ENCODE data around the gene CD200. TPM values are rescaled to one million over a fixed set of nuclear protein-coding genes. Genes with fewer than 3 reads are reported as not detected.

The CD200 gene
- total RNA-seq, 2 donors from 2014 or later: 7.7 to 17.7 TPM

DNA sequence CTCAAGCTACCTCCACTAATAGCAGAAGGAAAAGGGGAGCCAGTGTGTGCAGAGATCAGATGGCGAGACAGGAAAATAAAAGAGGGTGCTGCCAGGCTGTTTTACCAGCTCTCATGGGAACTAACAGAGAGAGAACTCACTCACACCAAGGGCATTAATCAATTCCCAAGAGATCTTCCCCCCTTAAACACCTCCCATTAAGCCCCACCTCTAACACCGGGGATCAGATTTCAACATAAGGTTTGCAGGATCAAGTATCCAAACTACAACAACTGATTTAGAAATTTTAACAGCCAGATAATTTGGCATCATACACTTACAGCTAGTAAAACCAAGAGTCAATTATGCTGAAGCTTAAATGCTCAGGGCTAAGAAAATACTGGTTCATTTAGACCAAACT is 18.9 kb downstream of the CD200 start:
- DNase-seq (ENCODE audit: low spot score): no peak
- intact Hi-C loops (cut with DNase I): no loop called here

DNA sequence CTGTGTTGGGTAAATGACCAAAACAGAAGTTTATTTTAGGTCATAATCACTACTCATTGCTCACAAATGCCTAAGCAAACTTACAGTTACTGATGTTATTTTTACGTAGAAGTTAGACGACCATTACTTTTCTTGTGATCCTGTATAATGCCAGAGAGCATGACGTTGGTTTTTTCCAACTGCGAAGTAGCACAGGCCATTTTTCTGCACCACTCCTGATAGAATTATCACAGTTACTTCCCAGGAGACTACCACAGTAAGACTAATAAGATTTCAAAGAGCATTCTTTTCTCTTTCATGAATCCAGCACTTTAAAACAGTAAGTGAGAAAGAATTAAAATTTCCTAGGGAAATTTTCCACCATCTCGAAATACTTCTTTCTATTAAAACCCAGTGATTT is 19.8 kb downstream of the CD200 start:
- DNase-seq (ENCODE audit: low spot score): no peak
- intact Hi-C loops (cut with DNase I): no loop called here

DNA sequence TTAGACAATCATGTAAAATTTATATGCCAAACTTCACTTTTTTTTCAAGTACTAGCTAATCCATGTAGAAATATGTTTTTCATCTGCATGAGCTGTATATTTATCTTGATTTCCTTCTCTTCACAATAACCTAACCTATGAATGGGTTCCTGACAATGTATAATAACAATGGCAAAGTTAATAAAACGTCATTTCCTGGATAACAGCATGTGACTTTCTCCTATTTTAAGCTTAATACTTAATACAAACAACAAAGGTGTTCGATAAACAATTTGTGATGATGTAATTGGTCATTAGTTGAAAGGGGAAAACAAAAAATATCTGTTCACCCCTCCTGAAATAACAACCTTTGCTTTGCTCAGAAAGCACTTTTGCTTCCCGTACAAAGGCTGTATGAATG is 20.4 kb downstream of the CD200 start:
- intact Hi-C loops (cut with DNase I): no loop called here
- no peak for DNase-seq (ENCODE audit: low spot score)

DNA sequence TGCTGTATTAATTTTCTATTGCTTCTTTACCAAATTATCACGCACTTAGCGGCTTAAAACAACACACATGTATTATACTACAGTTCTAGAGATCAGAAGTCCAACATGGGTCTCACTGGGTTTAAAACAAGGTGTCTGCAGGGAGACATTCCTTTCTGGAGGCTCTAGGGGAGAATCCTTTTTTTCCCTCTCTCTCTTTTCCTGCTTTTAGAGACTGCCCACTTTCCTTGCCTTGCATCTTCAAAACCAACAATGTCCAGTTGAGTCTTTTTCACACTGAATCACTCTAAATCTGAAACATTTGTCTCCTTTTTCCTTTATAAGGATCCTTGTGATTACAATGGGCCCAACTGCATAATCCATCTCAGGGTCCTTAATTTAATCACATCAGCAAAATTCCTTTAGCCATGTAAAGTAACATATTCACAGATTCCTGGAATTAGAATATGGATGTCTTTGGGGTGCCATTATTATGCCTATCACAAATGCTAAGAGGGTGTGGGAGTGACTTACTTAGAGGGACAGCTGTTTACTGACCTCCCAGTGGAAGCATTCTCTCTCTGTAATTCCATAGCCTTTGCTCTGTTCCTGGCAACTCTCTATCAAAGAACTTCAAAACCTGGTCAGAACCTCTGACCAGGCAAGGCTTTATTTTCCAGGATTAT is 21.8 kb downstream of the CD200 start:
- DNase-seq (ENCODE audit: low spot score): no peak
- intact Hi-C loops (cut with DNase I): no loop called here

DNA sequence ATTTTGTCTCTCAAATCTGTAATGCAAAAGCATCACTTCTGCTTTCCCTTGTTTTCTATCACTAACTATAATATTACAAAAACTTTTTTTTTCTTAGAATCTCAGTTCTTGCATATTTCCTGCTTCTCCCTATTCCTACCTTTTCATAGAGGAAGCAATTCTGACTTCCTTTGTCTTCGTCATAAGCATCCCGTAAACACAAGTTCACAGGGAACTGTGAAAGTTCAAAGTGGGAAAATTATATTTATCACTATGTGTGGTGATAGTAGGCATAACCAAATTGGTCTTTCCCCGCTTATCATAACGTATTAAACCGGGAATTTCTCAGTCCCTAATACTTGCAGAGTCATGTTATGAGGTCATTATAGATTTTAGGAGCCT is 22.3 kb downstream of the CD200 start:
- intact Hi-C loops (cut with DNase I): no loop called here
- DNase-seq (ENCODE audit: low spot score): no peak

DNA sequence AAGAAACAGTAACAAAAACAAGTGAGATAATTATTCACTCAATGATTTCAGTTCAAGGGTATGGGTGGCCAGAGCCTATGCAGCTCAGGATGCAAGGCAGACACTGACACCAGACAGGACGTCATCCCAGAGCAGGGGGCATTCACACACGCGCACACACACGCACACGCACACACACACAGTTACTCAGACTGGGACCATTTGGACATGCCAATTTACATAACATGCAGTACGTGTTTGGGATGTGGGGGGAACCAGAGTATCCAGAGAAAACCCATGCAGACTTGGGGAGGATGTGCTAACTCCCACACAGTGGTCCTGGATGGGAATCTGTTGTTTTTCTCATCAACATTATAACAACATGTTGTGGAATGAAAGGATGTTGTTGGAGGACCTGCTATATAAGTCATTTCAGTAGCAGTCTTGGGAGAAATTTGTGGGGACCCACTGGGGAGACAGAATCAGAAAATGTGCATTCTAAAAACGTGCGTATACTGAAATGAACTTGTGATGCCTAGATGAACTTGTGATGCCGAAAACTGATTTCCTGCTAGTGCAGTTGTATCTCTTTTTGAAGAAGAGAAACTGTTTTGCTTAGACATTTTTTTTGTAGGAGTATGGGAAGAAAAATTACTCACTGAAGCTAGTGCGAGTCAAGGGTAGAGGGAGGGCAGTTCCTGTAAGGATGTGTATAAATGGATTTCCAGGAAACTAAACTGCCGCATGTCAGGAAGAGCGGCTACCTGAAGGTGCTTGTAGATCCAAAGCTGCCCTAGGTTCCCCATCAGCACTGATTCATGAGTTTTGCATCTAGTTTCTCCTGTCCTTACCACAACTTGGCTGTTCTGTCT is 25.2 kb downstream of the CD200 start:
- intact Hi-C loops (cut with DNase I): no loop called here
- no peak for DNase-seq (ENCODE audit: low spot score)

DNA sequence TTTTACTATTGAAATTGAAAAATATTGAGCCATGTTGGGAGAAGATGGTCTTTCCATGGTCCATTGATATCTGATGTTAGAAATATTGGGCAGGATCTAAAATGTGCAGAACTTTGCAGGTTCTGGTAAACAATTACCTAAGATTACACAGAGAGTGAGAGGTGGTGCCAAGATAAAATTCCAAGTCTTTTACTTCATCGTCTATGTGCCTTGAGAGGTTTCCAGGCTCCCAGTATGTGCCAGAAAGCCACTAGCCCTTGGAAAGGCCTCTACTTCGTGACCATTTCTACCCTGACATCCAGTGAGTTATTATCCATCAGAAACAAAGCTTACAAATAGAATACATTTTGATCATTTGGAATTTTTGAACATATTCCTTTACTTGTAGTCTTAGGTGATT is 27.6 kb downstream of the CD200 start:
- intact Hi-C loops (cut with DNase I): no loop called here
- DNase-seq (ENCODE audit: low spot score): no peak

DNA sequence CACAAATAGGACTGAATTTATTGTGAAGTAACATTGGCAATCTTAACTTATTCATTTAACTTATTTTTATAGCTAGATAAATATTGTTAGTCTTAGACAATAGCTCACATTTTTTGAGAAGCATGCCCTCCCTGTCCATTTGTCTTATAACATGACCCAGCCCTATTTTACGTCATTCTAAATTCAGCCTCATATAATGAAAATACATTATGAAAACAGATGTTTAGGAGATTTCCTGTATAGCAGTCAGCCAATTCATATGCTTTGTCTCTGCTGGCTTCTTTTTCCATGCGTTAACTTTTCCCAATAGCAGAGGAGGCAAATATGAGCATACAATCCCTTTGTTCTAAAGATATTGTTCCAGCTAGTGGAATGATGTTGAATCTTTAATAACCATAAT is 29.3 kb downstream of the CD200 start:
- no peak for DNase-seq (ENCODE audit: low spot score)
- intact Hi-C loops (cut with DNase I): no loop called here

DNA sequence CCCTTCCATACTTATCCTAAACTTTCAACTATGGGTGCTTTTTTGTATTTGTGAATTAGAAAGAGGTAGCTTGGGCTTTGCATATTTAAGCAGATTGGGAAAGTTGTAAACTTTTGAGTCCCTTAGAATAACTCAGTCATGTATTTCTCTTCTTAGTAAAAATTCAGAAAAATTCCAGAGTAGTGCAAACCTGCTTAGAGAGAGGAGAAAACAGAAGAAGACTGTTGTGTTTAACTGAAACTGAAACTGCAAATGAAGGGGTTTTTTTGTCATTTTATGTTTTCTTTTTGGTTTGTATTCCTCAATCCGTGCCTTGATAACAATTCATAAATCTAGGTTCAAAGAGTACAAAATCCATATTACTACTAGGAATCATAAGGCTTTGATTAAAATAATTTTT is 31.3 kb downstream of the CD200 start:
- intact Hi-C loops (cut with DNase I): no loop called here

DNA sequence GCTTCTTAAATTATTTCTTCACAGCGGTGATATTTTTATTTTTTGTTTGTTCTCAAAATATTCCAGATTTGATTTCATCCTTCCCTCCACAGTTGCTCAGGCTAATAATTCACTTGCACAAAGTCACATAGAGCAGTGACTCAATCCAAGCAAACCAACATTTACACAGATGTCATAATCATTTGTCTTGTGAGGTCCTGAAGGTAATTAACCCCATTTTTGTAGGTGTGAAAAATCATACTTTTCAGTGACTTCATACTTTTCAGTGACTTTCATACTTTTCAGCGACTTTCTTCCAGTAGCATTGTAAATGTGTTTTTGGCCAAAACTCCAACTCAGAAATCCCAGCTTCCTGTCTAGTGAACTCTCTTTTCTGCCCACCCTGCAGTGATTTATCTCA is 32.1 kb downstream of the CD200 start:
- intact Hi-C loops (cut with DNase I): no loop called here
- DNase-seq (ENCODE audit: low spot score): no peak

More for the DNA sequence above, 31.3 kb downstream of the CD200 start:
- no peak for DNase-seq (ENCODE audit: low spot score)

DNA sequence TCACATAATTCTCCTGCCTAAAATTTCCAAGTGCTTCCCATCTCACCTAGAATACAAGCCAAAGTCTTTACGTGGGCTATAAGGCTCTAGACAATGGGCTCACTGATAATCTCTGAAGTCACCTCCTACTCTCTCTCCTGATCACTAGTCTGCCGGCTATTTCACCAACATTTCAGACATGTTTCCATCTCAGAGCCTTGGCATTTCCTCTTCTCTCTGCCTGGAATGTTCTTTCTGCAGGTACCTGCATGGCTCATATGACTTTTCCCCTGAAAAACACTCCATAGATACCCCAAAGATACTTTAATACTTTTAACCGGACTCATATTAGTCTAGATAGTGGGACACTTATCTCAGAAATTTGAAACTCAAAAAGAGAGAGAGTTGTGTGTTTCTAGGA is 32.7 kb downstream of the CD200 start:
- intact Hi-C loops (cut with DNase I): no loop called here
- DNase-seq (ENCODE audit: low spot score): no peak

DNA sequence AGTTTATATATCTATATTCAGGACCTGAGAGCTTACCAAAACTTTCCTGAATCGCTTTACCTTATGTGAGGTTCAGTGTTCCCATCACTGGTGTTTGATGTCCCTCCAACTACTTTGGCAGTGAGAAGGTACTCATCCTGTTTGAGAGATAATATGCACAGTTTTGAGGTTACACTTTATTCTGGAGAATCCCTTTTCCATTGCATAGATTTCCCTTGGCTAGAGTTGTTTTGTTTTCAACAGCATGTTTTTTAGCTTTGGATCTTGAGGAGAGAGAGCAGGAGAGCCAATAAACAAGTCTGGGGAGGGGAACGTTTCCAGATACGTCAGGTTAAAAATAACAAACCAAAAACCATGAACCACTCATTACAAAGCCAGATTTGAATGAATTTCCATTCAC is 33.6 kb downstream of the CD200 start:
- no peak for DNase-seq (ENCODE audit: low spot score)
- intact Hi-C loops (cut with DNase I): no loop called here

DNA sequence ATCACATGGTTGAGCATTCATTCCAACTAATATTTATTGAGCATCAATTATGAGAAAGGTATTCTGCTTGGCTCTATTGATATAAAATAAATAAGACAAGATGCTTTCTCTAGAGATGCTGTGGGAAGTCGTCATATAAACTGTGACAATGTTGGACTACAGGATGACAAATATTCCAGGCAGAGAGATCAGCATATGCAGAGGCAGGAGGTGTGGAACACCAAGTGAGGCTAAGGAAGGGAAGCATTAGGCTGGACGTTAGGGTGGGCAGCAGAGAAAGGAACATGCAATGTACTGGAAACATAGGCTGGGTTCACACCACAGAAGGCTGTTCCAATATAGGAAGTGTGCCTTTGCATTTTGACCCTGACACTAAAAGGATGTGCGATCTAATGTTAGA is 38.6 kb downstream of the CD200 start:
- no peak for DNase-seq (ENCODE audit: low spot score)
- intact Hi-C loops (cut with DNase I): no loop called here

DNA sequence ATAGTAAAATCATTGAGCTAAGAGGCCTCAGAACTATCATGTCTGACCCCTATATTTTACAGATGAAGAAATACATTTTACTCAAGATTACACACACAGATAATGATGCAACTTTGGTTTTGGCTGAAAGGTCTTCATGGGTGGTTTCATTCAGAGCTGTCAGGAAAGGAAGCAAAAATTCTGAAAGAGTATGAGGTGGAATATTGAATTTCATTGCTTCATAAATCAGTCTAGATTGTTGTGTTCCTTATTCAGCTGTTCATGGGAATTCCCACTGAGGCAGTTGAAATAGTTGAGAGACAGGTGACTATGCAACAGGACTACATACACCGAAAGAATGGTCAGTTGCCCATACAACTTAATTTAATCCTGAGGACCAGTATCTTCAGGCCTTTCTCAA is 39.4 kb downstream of the CD200 start:
- DNase-seq (ENCODE audit: low spot score): no peak
- intact Hi-C loops (cut with DNase I): no loop called here

DNA sequence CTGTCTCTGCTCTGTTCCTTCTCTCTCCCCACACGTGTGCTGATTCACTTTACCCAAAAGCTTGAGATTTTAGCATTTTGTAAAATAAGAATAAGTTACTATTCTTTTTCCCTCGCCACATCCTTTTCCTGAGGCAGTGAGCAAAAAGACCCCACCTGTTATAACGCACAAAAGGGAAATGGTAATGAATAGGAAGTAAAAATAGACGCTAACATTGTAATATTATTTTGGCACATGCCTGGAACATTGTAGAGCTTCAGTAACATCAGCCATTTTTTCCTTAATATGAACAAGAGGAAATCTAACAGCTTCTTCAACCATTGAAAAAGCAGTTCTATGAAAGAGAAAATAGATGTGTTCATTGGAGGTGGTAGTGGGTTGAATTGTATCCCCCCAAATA is 40.5 kb downstream of the CD200 start:
- DNase-seq (ENCODE audit: low spot score): no peak
- intact Hi-C loops (cut with DNase I): no loop called here

DNA sequence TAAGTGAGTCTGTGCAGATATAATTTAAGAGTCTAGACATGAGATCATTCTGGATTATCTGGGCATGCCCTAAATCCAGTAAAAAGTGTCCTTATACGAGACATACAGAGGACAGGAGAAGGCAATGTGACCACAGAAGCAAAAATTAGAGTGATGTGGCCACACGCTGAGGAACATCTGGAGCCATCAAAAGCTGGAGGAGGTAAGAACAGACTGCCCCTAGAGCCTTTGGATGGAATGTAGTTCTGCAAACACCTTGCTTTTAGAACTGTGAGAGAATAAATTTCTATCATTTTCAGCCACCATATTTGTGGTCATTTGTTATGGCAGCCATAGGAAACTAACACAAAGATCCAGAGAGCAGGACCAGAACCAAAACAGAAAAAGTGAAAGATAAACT is 41.0 kb downstream of the CD200 start:
- intact Hi-C loops (cut with DNase I): no loop called here
- DNase-seq (ENCODE audit: low spot score): no peak

DNA sequence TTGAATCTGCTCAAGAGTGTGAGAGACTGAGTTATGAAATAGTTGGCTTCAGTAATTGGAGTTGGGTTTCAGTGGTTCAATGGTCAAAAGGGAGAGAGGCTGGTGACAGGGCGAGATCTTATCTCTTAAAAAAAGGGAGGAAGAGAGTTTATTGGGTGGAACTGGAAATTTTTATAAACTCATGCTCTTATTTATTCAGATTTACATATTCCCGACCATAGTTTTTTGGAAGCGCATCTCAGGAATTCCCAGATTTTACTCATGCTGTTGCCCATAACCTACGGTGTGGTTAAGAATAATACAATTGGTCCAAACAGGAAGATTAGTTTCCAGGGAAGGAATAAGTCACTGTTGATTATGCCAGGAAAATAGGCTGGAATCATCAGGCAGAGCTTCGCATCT is 41.4 kb downstream of the CD200 start:
- intact Hi-C loops (cut with DNase I): no loop called here
- no peak for DNase-seq (ENCODE audit: low spot score)

DNA sequence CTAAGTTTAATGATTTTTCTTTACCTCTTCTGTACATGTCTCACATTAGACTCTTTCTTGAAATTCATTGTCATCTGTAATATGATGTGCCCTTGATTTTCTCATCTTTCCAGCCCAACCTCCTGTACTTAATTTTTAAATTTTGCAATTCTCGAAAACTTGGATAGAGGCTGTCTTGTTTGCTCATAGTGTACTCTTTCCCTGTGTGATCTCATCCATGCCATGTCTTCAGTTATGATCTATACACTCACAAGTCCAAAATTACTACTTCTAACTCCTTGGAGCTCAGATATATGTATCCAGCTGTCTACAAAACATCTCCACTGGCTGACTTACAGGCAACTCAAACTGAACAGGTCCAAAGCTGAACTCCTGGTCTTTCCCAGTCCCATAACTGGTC is 42.2 kb downstream of the CD200 start:
- intact Hi-C loops (cut with DNase I): loop anchor here in 1 of 2 donors (5.0 kb wide), 1 partner anchor 43 kb away; the partner anchor contains the start of gene CD200
- no peak for DNase-seq (ENCODE audit: low spot score)

DNA sequence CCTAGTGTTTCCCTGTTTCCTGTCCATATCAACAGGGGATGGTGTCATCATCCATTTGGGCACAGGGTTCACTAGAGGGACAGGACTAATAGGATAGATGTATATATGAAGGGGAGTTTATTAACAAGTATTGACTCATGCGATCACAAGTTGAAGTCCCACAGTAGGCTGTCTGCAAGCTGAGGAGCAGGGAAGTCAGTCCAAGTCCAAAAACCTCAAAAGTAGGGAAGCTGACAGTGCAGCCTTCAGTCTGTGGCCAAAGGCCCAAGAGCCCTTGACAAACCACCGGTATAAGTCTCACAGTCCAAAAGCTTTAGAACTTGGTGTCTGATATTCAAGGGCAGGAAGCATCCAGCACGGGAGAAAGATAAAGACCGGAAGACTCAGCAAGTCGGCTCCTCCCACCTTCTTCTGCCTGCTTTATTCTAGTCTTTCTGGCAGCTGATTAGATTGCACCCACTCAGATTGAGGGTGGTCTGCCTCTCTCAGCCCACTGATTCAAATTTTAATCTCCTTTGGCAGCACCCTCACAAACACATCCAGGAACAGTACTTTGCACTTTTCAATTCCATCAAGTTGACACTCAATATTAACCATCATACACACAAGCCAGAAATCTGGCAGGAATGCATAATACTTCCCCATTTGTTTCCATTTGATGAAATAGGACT is 43.4 kb downstream of the CD200 start:
- intact Hi-C loops (cut with DNase I): loop anchor here in 1 of 2 donors (5.0 kb wide), 1 partner anchor 44 kb away; the partner anchor contains the start of gene CD200
- no peak for DNase-seq (ENCODE audit: low spot score)

DNA sequence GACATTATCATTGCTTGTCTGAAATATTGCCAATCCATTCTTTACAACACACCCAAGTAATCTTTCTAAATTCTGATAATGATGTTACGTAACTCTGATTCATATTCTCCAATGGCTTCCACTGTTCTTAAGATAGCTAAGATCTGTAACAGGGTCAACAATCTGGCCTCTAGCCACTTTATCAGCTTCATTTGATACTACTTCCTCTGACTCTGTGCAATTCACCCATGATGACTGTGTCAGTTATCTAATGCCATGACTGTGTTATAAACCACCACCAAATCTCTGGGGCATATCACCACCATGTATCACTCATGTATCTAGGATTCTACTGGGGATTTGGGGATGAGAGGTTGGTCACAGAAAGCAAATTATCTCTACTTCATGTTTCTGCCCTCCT is 44.0 kb downstream of the CD200 start:
- intact Hi-C loops (cut with DNase I): loop anchor here in 1 of 2 donors (5.0 kb wide), 1 partner anchor 45 kb away; the partner anchor contains the start of gene CD200
- DNase-seq (ENCODE audit: low spot score): no peak

All from posterior vena cava (tissue), 2 donors.